ENCODE results near the gene RITA1.

The RITA1 gene

DNA sequence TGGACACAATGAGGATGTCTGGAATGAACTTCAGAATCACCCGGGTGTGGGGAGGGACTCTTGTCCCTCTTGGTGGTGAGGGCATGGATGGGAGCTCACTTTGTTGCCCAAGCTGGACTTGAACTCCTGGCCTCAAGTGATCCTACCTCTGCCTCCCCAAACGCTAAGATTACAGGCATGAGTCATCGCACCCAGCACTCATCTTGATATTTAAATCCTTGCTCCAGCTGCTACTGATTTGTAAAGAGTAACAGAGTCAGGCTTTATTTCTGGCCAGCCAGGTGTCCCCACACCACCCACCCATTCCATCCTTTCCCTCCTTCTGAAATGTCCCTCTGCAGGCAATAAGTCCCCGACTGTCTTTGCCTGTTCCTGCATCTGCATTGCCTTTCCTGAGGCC, 5.2 kb upstream of the RITA1 start:
- DNase-seq = no peak

DNA sequence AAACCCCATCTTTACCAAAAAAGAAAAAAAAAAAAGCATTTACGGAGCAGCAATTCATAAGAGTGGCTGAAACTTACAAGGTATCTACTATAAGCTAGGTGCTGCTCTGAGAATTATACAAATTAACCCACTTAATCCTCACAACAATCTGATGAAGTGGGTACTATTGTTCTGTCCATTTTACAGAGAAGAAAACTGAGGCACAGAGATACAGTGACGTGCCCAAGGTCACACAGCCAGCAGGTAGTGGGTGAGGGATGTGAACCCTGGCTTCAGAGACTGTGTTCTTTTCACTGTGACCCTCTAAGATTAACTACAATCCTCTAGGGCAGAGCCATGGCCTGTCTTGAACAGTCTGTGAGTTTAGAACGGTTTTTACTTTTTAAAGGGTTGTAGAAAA, 3.5 kb upstream of the RITA1 start:
- no peak for DNase-seq

DNA sequence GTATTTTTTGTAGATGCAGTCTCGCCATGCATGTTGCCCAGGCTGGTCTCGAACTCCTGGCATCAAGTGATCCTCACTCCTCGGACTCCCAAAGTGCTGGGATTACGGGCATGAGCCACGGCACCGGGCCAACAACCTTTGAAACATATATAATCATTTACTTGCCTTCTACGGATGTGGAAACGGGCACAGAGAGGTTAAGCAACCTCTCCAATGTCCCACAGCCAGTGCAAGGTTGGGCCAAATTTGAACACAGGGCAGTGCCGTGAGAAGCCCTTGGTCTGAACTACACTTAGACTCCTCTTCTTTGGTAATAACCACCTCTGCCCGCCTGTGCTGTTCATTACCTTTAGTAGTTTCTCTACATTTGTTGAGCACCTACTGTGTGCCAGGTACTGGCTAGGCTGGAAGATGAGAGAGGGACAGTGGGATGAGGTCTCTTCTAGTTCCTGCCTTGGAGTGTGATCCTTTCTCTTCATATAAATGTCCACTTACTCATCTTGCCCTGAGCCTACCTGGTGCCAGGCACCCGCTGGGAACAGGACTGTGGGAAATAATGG, 2.4 kb upstream of the RITA1 start:
- DNase-seq = no peak

DNA sequence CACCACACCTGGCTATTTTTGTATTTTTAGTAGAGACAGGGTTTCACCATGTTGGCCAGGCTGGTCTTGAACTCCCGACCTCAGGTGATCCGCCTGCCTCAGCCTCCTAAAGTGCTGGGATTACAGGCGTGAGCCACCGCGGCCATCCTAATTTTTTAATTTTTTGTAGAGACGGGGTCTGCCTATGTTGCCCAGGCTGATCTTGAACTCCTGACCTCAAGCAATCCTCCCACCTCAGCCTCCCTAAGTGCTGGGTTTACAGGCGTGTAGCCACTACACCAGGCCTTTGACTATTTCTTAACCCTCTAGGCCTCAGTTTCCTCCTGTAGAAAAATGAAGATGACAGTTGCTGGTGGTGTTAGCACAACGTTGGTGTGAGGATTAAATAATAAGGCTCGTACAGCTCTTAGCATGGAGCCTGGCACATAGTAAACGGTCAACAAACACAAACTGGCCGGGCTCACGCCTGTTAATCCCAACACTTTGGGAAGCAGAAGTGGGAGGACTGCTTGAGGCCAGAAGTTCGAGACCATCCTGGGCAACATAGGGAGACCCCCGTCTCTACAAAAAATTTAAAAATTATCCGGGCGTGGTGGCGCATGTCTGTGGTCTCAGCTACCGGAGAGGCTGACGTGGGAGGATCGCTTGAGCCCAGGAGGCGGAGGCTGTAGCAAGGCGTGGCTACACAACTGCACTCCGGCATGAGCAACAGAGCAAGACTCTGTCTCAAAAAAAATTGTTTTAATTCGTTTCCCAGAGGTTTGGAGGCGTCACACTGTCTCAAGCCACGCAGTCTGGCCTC, 1.2 kb upstream of the RITA1 start:
- no peak for DNase-seq

DNA sequence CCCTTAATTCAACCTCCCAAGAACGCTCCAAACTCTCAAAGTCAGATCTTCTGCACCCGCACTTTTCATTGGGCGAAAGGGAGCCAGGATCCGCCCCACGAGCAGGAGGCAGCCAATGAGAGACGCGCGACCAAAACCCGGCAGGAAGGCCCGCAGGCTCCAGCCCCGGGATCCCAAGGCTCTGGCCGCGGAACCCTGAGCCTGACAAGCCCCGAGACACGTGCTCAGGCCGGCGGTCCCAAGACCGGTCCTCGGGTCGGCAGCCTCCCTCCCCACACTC, 681 bp upstream of the RITA1 start:
- DNase-seq = peak; percentile 74

DNA sequence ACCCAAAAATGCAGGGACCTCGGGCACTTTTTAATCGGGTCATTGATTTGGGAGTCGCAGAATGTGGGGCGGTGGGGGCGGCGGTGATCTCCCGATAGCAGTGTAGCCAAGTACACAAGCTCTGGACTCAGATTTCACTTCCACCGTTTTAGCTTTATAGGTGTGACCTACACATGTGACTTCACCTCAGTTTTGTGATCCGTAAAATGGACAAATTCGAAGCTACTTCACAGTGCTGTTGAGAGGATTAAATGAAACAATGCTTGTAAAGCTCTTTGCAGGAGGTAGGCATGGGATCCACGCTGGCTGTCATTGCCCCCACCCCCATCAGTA, 478 bp downstream of the RITA1 start:
- DNase-seq = no peak

DNA sequence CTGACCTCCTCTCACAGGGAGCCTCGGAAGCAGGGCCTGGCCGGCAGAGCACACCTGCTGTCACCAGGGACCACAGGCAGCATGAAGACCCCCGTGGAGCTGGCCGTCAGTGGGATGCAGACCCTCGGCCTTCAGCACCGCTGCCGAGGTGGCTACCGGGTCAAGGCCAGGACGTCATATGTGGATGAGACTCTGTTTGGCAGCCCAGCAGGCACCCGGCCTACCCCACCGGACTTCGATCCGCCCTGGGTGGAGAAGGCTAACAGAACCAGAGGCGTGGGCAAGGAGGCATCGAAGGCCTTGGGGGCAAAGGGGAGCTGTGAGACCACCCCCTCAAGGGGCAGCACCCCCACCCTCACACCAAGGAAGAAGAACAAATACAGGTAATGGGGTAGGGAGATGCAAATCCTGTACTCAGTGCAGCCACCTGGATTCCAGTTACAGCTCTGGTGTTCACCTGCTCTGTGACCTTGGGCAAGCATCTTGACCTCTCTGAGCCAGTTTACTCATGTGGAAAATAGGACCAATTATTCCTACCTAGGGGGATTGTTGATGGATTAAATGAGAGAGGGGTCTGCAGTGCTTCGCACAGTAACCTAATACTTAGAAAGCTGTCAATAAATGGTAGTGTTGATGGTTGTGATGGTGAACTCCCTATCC, 1.3 kb downstream of the RITA1 start:
- DNase-seq = no peak

DNA sequence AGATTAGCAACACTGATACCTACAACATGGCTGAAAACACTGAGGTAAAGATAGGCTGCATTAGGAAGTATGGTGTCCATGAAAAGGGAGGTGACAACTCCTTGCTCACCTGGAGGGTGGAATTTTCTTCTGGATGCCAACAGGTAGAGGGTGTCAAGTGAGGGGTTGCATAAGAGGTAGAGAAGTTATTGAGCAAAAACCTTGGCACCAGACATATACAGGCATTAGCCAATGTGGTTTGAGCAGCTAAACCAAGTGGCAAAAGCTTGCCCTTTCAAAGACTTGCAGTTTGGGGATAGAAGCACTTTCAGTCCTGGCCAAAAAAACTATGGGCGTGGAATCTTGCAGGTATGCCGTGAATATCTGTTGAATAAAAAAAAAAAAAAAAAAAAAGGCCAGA, 3.8 kb downstream of the RITA1 start:
- no peak for DNase-seq

DNA sequence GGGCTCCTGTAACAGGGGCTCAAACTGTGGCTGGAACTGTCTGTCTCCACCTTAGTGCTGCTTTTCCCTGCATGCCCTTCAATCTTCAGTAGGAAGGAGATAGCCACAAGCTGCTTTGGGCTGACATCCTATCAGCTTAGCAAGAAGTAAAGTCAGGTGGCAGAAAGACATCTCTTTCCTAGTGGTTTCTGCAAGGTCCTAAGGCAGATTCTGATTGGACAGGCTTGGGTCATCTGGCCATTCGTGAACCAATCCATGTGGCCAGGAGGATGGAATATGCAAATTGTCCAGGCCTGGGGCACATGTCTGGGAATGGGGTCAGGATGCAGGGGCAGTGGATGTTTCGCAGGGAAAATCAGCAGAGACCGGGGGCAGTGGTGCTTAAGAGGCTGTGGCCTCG, 5.2 kb downstream of the RITA1 start:
- no peak for DNase-seq

DNA sequence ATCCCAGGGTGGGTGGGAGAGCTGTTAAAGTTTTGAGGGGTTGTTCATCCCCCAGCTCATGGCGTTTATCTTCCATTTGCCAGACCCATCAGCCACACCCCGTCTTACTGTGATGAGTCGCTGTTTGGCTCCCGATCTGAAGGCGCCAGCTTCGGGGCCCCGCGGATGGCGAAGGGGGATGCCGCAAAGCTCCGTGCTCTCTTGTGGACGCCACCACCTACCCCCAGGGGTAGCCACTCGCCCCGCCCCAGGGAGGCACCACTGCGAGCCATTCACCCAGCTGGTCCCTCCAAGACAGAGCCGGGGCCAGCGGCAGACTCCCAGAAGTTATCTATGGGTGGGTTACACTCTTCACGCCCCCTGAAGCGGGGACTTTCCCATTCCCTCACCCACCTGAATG, 5.7 kb downstream of the RITA1 start:
- DNase-seq = no peak

DNA sequence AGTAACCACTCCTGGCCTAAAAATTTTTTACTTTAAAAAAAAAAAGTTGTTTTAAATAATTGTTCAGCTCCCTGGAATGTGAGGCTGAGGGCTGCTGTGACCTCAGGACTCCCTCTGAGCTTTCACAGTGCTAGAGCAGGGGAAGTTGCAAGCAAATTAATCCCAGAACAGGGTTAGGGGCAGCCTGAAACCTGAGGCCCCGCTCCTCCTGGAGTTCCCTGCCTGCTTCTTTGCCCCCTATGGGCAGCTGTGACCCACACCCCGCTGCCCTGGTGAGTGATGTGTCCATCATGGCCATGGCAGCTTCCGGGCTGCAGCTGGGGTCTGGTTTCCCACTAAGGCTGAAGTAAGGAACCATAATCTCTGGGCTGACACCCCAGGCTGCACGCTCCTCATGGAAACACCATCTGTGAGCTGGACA, 9.5 kb downstream of the RITA1 start:
- no peak for DNase-seq

DNA sequence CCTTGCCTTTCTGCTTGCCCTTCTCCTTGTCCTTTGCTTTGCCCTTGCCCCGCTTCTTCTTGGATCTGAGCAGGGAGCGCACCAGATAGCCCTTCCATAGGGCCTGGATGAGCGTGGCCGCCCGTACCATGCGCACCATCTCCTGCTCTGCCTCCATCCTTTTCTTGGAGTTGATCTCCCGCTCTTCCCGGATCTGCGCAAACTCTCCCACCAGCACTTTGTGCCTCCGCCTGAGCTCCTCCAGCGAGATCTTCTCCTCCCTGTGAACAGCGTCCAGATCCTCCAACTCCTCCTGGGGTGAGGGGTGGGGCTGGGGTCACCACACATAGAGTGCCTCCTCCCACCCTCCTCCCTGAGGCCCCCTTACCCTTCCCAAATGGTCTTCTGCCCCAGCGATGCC, 10.1 kb downstream of the RITA1 start:
- no peak for DNase-seq

DNA sequence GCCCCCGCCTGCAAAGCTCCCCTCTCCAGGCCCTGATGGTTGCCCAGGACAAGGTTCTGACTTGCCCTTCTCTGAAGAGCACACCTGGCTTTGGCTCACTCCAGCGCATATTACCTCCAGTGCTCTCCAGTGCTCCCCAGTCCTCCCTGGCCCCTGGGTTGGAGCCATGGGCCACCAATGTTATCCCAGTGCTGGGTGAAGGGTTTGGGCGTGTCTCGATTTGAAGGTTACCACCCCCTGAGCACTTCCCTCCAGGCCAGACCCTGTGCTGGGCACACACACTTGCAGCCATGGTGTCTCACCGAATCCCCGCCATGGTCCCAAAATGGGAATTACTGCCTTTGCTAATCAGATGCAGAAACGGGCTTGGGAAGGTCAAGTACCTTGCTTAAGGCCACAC, 11.1 kb downstream of the RITA1 start:
- no peak for DNase-seq

DNA sequence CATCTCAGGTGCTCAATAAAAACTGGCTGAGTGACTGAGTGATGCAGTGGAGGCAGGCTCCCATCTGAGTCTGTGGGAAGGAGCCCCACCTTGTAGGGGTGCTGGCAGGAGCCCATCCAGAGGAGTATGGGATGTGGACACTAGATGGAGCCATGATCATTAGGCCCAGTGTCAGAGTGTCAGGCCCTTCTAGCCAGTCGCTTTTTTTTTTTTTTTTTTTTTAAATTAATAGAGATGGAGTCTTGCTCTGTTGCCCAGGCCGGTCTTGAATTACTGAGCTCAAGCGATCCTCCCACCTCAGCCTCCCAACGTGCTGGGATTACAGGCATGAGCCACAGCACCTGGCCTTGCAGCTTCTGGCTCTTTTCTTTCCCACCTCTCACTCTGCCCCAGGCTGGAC, 11.5 kb downstream of the RITA1 start:
- DNase-seq = peak; percentile 6

DNA sequence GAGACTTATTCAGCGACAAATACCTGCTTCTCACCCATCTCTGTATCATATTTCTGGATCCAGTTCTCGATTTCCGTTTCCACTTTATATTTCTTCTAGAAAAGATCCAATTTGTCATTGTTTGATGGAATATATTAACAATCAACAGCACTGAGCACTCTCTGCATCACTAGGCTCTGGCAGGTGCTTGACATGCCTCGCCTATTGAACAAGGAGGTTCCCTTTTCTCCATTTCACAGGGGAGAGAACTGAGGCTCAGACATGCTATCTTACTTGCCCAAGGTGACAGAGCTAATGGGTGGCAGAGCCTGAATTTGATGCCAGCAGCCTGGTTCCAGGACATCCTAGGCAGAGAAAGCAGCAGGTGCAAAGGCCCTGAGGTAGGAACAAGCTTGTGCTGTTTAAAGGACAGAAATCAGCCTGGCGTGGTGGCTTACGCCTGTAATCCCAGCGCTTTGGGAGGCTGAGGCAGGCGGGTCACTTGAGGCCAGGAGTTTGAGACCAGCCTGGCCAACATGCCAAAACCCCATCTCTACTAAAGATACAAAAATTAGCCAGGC, 12.1 kb downstream of the RITA1 start:
- no peak for DNase-seq

DNA sequence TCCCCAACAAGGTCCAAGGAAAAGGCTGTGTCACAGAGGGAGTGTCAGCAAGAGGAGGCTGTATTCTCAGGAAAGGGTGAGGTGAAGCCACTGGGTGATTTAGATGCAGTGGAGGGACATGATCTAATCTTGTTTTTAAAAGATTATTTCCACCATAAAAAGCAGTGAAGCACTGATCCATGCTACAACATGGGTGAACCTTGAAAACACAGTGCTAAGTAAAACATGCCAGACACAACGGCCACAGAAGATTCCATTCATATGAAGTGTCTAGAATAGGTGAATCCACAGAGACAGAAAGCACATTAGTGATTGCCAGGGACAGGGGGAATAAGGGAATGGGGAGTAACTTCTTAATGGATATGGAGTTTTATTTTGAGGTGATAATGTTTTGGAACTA, 12.8 kb downstream of the RITA1 start:
- no peak for DNase-seq

DNA sequence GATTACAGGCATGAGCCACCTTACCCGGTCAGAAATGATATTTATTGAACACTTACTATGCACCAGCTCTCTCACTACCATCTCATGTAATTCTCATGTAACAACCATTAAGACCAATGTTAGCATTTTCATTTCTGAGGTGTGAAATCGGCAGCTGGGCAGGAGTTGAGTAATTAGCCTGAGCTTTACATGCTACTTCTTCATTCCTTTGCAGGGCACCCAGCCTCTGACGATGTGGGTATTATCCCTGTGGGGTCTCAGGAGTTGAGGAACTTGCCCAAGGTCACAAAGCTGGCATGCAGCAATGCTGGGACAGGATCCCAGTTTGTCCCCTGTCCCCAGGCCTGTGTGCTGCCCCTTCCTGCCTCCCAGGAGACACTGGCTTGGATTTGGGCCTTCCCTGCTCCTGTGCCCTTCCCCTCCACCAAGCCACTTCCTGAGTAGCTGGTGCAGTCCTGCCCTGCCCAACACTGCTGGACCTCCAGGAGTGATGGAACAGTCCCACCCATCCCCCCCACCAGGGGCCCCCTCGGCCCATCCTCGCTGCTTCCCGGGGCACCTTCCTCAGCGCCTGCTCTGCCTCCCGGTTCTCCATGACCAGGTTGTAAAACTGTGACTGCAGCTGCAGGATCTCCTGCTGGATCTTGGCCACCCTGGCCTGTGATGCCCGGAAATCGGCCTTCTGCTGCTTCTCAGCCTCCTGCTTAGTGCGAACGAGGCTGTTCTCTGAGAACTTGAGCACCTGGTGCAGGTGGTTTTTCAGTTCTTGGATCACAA, 14.7 kb downstream of the RITA1 start:
- no peak for DNase-seq

DNA sequence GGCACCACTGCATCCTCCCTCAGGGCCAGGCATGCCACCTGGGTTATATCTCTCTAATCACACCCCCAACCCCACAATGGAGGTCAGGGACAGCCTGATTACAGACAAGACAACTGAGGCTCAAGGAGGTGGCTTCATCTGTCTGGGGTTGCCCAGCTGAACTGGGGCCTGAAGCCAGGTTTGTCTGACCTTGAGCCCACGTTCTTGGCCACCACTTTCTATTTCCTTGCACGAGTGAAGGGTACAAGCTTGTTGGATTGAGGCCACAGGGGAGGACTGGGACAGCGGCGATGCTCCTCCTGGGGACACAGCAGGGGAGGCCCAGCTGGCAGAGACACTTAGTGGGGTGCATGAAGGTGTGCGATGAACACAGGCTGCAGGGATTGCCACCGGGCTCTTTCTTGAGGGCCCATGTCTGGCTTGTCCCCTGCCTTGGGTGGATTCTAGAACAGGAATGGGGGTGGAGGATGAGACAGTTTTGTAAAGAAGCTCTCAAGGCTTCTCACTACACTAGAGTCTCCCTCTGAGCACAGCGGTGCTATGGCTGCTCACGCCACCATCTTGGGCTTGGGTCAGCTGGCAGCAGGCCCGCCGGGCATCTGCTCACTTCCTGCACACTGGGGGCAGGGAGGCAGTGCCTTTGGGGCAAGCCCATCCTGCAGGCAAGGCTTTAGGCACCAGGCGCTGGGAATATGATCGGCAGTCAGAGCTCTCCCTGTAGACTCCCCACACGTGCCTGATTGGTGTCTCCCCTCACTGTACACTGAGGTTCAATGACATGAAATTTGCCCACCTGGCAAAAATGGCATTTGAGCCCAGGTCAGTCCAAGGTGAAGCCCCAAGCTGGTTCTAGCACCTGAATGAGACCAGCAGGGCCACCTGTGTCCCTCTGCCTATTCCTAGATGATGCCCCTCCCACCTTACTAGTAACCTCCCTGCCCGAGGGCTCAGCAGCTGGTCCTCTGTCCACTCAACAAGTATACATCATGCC, 16.0 kb downstream of the RITA1 start:
- DNase-seq = no peak

DNA sequence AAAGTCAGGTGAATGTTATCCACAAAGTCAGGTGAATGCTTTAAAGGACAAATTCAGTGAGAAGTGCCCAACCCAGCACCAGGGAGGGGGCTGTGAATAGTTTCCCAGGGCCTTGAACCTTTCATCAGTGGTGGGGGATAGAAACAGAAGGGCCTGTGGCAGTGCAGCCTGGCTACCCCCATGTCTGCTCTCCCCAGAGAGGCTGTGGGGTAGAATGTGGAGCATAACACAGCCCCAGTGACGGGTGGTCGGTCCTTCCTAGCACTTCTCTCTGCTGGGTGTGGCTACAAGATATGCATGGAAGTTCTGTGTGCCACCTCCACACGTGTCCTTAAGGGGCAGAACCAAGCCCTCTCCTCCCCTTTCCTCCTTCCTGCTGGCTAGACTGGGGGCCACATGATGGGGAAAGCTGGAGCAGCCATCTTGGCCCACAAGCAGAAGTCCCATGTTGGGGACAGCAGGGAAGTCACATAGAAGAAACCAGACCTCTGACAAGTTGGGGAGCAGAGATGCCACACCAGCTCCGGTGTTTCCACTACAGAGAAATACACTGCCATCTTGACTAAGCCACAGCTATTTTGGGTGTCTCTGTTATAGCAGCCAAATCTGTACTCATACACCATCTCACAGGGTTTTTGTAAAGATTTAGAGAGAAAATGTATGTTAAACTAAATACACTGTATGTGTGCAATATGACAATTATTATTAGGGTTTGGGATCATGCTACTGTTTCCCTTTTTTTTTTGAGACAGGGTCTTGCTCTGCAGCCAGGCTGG, 17.0 kb downstream of the RITA1 start:
- DNase-seq = no peak

DNA sequence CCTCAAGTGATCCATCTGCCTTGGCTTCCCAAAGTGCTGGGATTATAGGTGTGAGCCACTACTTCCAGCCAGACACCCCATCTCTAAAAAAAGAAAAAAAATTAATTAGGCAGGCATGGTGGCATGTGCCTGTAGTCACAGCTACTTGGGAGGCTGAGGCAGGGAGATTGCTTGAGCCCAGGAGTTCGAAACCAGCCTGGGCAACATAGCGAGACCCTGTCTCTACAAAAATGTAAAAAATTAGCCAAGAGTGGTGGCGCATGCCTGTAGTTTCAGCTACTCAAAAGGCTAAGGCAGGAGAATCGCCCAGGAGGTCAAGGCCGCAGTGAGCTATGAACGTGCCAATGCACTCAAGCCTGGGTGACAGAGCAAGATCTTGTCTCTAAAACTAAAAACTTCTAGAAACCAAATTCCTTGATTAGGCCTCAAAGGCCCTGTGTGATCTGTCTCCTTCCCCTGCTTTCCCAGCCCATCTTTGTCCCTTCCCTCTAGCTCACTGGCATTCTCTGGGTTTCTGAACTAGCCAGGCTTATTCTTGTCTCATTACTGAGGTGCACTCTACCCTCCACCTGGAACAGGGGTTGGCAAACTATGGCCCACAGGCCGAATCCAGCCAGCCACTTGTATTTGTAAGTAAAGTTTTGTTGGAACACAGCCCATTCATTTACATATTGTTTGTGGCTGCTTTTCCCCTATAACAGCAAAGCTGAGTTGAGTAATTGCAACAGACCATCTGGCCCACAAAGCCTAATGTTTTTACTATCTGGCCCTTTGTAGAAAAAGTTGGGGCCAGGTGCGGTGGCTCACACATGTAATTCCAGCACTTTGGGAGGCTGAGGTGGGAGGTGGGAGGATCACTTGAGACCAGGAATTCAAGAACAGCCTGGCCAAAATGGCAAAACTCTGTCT, 18.6 kb downstream of the RITA1 start:
- no peak for DNase-seq
